ENCODE results near the gene IFTAP.
A peak's percentile ranks its signal among the peaks of the same experiment; 100 is the strongest.
"Not testable (repeated sequence)": the region's sequence is repeated elsewhere in the genome, so short reads cannot be mapped to it uniquely, and the experiment has no call there.

Gene IFTAP

DNA sequence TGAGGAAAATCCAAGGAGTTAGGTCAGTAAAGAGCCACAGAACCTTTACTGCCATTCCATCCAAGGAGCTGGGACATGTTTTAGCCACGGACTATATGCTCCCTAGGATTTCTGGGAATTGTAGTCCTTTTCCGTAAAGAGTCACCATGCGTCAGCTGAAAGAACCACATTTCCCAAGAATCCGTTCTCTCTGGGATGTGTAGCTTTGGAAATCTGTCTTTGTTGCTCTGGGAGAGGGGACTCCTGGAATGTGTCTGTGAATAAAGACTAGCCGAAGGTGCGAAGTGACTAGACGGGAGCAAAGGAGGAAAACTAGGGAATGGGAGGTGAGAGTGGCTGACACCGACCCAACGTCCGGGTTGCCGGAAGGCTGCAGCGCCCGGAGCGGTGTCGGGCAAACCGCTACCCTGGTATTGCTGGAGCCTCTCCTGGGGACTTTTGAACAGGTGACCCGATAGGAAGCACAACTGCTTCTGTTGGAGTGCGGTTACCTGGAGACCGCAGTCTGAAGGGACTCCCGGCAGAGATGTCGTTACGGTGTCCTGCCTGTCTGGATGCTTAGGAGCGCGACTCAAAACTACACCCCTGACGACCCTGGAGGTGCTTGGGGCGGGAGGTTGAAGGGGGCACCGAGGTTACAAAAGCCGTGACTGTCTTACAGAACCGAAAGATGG lies at the start of gene IFTAP:
Gene IFTAP, plus strand, starts transcription at position 187 of the 674 bp plus-strand sequence. CDS start 15,602 bp downstream, outside the sequence.
- peak; percentile 92 for DNase-seq

GRCh38 chr11:36550385-36551115 lies 43.8 kb upstream of the IFTAP start:
- DNase-seq: peak; percentile 65

GRCh38 chr11:36557390-36557789 lies 36.9 kb upstream of the IFTAP start:
- not testable (repeated sequence) for DNase-seq

GRCh38 chr11:36557991-36558390 lies 36.3 kb upstream of the IFTAP start:
- no peak for DNase-seq

GRCh38 chr11:36558571-36559413 lies 35.5 kb upstream of the IFTAP start:
- peak; percentile 85 for DNase-seq

- DNase-seq: peak; percentile 85
Measured at GRCh38 chr11:36564376-36565030, 29.8 kb upstream of the IFTAP start.

DNA sequence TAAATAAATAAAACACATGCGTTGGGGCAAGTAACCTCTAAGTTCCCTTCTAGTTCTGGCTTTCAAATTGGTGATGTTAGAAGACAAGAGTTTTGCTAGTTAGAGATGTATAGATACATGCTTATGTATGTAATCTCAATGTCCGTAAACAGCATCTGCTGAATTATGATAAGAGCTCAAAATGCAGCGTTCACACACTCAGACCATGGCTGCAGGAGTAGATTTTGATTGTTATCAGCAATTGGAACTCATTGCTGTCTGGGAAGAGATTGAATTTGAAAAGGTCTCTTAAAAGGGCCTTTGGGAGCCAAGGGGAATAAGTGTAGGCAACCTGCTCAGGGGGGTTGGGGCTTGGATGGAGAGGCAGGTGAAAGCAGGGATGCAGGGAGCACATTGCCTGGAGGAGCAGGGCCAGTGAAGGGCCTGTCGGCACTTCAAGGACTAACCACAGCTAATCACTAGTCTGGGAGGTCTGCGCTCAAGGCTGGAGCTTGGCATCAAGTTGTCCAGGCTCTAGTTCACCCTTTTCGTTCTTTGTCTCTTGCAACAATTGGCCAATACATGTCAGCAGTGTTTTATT lies 29.2 kb upstream of the IFTAP start:
- DNase-seq: peak; percentile 56

DNA sequence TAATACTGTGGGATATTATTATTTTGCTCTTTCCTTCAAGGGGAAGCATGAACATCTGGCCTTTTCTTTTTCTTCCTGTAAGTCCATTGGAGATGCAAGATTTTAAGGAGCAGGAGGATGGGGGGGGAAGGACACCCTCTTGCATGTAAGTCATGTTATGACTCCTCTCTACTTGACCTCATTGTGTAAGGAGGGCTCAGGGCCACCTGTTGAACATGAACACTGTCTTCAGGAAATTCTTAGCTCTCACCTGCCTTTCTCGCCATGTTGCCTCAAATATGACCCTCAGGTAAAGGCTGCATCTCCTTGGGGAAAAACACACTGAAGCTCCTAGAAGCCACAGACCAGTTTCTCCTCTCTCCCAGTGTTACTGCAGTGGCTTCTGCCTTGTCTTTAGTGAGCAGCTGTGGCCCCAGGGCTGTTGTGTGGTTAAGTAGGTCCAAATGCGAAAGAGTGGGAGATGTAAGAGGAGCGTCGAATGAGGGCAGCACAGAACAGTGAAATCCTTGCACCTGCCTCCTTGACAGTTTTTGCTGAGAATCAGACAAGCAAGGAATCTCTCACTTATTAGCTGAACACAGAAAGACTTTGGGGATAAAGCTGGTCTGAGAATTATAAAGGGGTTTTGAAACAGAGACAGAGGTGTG lies 27.8 kb upstream of the IFTAP start:
- DNase-seq: no peak

- DNase-seq: peak; percentile 6
Measured at GRCh38 chr11:36567694-36568093, 26.6 kb upstream of the IFTAP start, which contains the start of gene RAG1. Gene RAG1, plus strand, starts transcription at chr11:36568007. Its CDS starts 5,298 bp downstream, at chr11:36573305.

GRCh38 chr11:36569095-36569494 lies 25.2 kb upstream of the IFTAP start:
- DNase-seq: no peak

DNA sequence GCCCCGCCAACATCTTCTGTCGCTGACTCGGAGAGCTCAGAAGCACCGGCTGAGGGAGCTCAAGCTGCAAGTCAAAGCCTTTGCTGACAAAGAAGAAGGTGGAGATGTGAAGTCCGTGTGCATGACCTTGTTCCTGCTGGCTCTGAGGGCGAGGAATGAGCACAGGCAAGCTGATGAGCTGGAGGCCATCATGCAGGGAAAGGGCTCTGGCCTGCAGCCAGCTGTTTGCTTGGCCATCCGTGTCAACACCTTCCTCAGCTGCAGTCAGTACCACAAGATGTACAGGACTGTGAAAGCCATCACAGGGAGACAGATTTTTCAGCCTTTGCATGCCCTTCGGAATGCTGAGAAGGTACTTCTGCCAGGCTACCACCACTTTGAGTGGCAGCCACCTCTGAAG lies 19.8 kb upstream of the IFTAP start:
- DNase-seq: no peak

DNA sequence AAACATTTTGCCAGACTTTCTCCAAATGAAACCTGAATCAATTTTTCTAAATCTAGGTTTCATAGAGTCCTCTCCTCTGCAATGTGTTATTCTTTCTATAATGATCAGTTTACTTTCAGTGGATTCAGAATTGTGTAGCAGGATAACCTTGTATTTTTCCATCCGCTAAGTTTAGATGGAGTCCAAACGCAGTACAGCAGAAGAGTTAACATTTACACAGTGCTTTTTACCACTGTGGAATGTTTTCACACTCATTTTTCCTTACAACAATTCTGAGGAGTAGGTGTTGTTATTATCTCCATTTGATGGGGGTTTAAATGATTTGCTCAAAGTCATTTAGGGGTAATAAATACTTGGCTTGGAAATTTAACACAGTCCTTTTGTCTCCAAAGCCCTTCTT lies 16.9 kb upstream of the IFTAP start:
- DNase-seq: no peak

DNA sequence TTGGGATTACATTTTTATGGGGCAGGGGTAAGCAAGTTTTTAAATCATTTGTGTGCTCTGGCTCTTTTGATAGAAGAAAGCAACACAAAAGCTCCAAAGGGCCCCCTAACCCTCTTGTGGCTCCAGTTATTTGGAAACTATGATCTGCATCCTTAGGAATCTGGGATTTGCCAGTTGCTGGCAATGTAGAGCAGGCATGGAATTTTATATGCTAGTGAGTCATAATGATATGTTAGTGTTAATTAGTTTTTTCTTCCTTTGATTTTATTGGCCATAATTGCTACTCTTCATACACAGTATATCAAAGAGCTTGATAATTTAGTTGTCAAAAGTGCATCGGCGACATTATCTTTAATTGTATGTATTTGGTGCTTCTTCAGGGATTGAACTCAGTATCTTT lies 16.4 kb upstream of the IFTAP start:
- no peak for DNase-seq

GRCh38 chr11:36578458-36578857 lies 15.8 kb upstream of the IFTAP start:
- no peak for DNase-seq

DNA sequence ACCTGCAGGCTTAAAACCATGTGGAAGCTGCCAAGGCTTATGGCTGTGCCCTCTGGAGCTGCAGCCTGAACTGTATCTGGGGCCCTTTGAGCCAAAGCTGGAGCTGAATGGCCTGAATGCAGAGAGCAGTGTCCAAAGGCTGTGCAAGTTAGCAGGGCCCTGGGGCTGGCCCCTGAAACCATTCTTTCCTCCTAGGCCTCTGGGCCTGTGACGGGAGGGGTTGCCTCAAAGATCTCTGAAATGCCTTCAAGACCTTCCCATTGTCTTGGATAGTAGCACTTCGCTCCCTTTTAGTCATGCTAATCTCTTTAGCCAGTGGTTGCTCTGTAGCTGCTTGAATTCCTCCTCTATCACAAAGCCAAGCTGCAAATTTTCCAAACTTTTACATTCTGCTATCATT lies 12.8 kb upstream of the IFTAP start:
- no peak for DNase-seq

DNA sequence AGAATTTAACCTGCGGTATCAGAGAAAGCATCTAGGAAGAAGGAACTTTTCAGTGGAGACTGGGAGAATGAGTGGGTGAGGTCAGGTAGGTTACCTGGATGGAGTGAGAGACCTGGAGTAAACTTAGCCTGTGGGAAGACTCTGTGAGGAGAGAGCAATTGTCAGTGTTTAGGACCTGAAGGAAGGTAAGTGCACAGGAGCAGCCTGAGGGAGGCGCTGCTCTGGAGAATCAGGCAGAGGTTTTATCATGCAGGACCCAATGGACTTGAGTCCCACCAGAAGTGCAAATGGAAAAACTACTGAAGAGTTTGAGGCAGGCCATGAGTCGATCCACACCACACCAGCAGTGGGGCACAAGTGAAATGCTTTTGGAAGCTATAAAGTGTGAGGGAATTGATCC lies 10.6 kb upstream of the IFTAP start:
- no peak for DNase-seq

GRCh38 chr11:36586543-36586942 lies 7.8 kb upstream of the IFTAP start:
- DNase-seq: peak; percentile 48

- DNase-seq: no peak
Measured at GRCh38 chr11:36588099-36588498, 6.2 kb upstream of the IFTAP start.

DNA sequence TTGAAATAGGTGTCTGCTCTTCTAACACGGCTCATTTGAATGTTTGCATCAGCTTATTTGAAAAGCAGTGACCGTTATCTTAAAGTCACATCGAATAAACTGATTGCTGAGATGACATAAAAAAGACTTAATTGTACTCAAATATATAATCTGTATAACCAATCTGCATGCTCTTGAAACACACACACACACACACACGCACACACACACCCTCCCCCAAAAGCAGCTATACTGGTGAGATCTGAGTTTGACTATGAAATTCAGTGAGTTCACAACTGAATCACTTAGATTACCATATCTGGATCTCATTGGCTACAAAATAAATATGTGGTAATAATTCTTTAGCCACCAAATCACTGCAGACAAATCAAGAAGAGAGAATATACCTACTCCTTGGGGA lies 3.8 kb upstream of the IFTAP start:
- DNase-seq: no peak

DNA sequence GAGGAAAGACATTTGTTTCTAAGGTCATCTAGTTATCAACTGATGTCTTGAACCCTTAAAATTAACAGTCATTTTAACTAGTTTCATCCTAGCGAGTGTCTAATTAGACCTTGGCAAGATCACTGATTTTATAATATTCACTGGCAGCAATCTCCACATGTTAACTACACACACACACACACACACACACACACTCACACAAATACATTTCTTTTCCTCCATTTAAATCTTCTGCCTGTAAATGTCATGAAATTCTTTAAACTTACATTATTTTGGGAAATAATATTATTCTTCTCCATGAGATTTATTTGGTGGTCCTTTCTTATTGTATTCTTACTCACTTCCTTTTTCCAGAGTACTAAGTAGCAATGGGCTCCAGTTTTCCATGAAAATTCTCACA lies 2.9 kb upstream of the IFTAP start:
- no peak for DNase-seq

DNA sequence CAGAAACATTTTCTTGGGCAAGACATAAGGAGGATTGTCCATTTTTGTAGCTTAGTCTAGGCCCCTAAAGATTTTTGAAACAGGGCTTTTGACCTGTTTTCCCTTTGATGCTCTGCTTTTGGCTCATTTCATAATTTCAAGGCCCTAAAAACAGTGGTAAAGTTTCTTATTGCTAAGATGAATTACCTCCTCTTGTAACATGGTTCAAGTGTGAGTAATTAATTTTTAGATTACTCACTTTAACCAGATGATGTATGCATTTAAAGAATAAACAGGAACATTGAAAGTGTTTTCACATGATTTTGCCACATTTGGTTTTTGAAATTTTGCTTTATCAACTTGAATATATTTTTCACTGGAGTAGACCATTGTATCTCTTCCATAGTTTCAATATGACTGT lies 2.6 kb downstream of the IFTAP start:
- no peak for DNase-seq

DNA sequence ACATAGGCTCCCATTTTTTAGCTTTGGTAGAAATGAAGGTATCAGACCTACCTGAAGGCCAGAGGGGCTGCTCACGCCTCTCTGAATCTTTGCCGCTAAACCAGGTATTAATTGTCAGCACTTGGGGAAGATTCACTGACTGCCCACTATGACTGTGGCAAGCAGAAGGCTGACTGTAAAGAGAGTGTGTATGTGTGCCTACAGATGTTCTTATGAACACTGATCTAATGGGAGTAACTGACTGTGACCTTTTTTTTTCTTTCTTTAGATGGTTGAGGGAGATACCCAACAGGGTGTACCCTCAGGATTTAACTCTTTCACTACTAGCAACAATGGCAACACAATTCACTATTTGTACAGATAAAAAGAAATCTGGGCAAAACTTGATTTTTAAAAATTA lies 3.7 kb downstream of the IFTAP start, which contains the start of gene RAG2:
Gene RAG2, minus strand, starts transcription at position 186 of the 400 bp plus-strand sequence. CDS start 4,068 bp downstream, outside the sequence.
- no peak for DNase-seq

Data from OCI-M1 (cell line).